Activated CD8-positive, alpha-beta memory T cell treated with anti-CD3 and anti-CD28 coated beads for 36 hours (primary cell): ENCODE data around the gene GON4L. TPM values are rescaled to one million over a fixed set of nuclear protein-coding genes. Genes with fewer than 3 reads are reported as not detected.
"Not testable (repeated sequence)": the region's sequence is repeated elsewhere in the genome, so short reads cannot be mapped to it uniquely, and the experiment has no call there.

Experiments
- CTCF ChIA-PET: fragments of 350-600 bp; sonication (Branson Sonifier 250); formaldehyde crosslinking; loops from one replicate; lab custom pipeline; 2021; ENCODE audit warnings: antibody characterized with exemption; lab: Charles Lee
- POLR2A ChIA-PET: fragments of 350-600 bp; sonication (Branson Sonifier 250); formaldehyde crosslinking; loops from one replicate; lab custom pipeline; 2021; ENCODE audit warnings: antibody characterized with exemption; lab: Charles Lee
- total RNA-seq, 2 experiments: library from RNA; stranded (reverse); gene quantifications; one replicate each; pipeline ENCODE4 v1.2.3, GENCODE V29; 2021

Gene GON4L
- total RNA-seq, 2 experiments from 2014 or later, result 46.4 to 51.2 TPM

GRCh38 chr1:155835548-155835947, 21.5 kb downstream of the GON4L start:
- ChIA-PET CTCF (no interaction called here), POLR2A (no interaction called here)

- POLR2A ChIA-PET, CTCF ChIA-PET: not testable (repeated sequence)
These were observed 22.1 kb downstream of the GON4L start for GRCh38 chr1:155834927-155835399.

GRCh38 chr1:155834296-155834926, 22.6 kb downstream of the GON4L start:
- CTCF ChIA-PET, result no interaction called here
- POLR2A ChIA-PET, result no interaction called here

GRCh38 chr1:155833665-155834295, 23.2 kb downstream of the GON4L start:
- CTCF ChIA-PET, result no interaction called here
- POLR2A ChIA-PET, result no interaction called here

- POLR2A ChIA-PET, result no interaction called here
These were observed 25.6 kb downstream of the GON4L start for GRCh38 chr1:155831279-155831976.

GRCh38 chr1:155827450-155827849, 29.6 kb downstream of the GON4L start:
- ChIA-PET POLR2A (interaction anchor here (0.7 kb wide), 1 partner anchor 24 kb away, joined by 4 read pairs; no protein-coding TSS in a partner anchor), CTCF (no interaction called here)

More at GRCh38 chr1:155831279-155831976, 25.6 kb downstream of the GON4L start:
- CTCF ChIA-PET, result interaction anchor here (0.7 kb wide), 1 partner anchor 62 kb away, joined by 3 read pairs; no protein-coding TSS in a partner anchor

GRCh38 chr1:155816351-155816750, 40.7 kb downstream of the GON4L start:
- CTCF ChIA-PET, result interaction anchor here (0.6 kb wide), 1 partner anchor 158 kb away, joined by 3 read pairs; no protein-coding TSS in a partner anchor
- POLR2A ChIA-PET, result no interaction called here

- POLR2A ChIA-PET, result no interaction called here
- CTCF ChIA-PET, result no interaction called here
These were observed 43.3 kb downstream of the GON4L start for GRCh38 chr1:155813672-155814071.

GRCh38 chr1:155812878-155813277, 44.1 kb downstream of the GON4L start:
- ChIA-PET POLR2A (no interaction called here), CTCF (no interaction called here)

GRCh38 chr1:155809088-155809487, 47.9 kb downstream of the GON4L start:
- POLR2A ChIA-PET, result no interaction called here
- CTCF ChIA-PET, result no interaction called here

GRCh38 chr1:155801149-155801548, 55.9 kb downstream of the GON4L start:
- ChIA-PET POLR2A (no interaction called here), CTCF (no interaction called here)

- POLR2A ChIA-PET, CTCF ChIA-PET: not testable (repeated sequence)
These were observed 61.4 kb downstream of the GON4L start for GRCh38 chr1:155795618-155796017.

GRCh38 chr1:155794605-155795245, 62.3 kb downstream of the GON4L start:
- CTCF ChIA-PET, result no interaction called here

GRCh38 chr1:155793213-155793612, 63.8 kb downstream of the GON4L start:
- ChIA-PET POLR2A (no interaction called here), CTCF (no interaction called here)

More at GRCh38 chr1:155794605-155795245, 62.3 kb downstream of the GON4L start:
- POLR2A ChIA-PET, result no interaction called here

- ChIA-PET CTCF (no interaction called here), POLR2A (no interaction called here)
These were observed 79.4 kb downstream of the GON4L start for GRCh38 chr1:155777582-155777981.

GRCh38 chr1:155776414-155776813, 80.6 kb downstream of the GON4L start:
- POLR2A ChIA-PET, result no interaction called here
- CTCF ChIA-PET, result no interaction called here

- CTCF ChIA-PET, result no interaction called here
- POLR2A ChIA-PET, result no interaction called here
These were observed 83.8 kb downstream of the GON4L start for GRCh38 chr1:155773221-155773620.

- ChIA-PET POLR2A (no interaction called here), CTCF (interaction anchor here (0.6 kb wide), 1 partner anchor 1738 kb away, joined by 4 read pairs; no protein-coding TSS in a partner anchor)
These were observed 87.8 kb downstream of the GON4L start for GRCh38 chr1:155769257-155769656.

- POLR2A ChIA-PET, result interaction anchor here (0.6 kb wide), 1 partner anchor 40 kb away, joined by 8 read pairs; no protein-coding TSS in a partner anchor
- CTCF ChIA-PET, result not testable (repeated sequence)
These were observed 89.5 kb downstream of the GON4L start for GRCh38 chr1:155767399-155767989.
